Right renal pelvis (tissue), 4 donors: Measurements from ENCODE around the gene SPTLC2. TPM values are rescaled to one million over a fixed set of nuclear protein-coding genes. Genes with fewer than 3 reads are reported as not detected.
"Not testable (repeated sequence)": the region's sequence is repeated elsewhere in the genome, so short reads cannot be mapped to it uniquely, and the experiment has no call there.

Experiments used
- DNase-seq, 4 donors: peaks; one replicate each; pipeline ENCODE4 v3.0.0-alpha.2; 2013; ENCODE audit warnings: low read depth in 4 of 4, low spot score in 3 of 4, missing footprints in 1 of 4
- polyA plus RNA-seq, 4 donors: library from polyadenylated mRNA; unstranded; fragments of 120-200 nt; gene quantifications; one replicate each; pipeline ENCODE4 v1.2.1, GENCODE V29; 2013; ENCODE audit not compliant: insufficient read length in 4 of 4

SPTLC2 gene, protein sequence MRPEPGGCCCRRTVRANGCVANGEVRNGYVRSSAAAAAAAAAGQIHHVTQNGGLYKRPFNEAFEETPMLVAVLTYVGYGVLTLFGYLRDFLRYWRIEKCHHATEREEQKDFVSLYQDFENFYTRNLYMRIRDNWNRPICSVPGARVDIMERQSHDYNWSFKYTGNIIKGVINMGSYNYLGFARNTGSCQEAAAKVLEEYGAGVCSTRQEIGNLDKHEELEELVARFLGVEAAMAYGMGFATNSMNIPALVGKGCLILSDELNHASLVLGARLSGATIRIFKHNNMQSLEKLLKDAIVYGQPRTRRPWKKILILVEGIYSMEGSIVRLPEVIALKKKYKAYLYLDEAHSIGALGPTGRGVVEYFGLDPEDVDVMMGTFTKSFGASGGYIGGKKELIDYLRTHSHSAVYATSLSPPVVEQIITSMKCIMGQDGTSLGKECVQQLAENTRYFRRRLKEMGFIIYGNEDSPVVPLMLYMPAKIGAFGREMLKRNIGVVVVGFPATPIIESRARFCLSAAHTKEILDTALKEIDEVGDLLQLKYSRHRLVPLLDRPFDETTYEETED
- 10 to 100 TPM; 62.9 to 84.9 (median 79.4) TPM for polyA plus RNA-seq

- peak; percentile 90 to 99 (median 97) for DNase-seq
Observed at GRCh38 chr14:77616454-77617229, at the start of gene SPTLC2. Gene SPTLC2 (minus strand): TSS chr14:77616637. CDS start chr14:77616579, 58 bp downstream.

GRCh38 chr14:77663293-77663692 is 46.9 kb upstream of the SPTLC2 start:
- DNase-seq = no peak

DNA sequence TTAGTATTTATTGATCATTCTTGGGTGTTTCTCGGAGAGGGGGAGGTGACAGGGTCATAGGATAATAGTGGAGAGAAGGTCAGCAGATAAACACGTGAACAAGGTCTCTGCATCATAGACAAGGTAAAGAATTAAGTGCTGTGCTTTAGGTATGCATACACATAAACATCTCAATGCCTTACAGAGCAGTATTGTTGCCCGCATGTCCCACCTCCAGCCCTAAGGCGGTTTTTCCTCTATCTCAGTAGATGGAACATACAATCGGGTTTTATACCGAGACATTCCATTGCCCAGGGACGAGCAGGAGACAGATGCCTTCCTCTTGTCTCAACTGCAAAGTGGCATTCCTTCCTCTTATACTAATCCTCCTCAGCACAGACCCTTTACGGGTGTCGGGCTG is 45.1 kb upstream of the SPTLC2 start:
- DNase-seq = not testable (repeated sequence)

DNA sequence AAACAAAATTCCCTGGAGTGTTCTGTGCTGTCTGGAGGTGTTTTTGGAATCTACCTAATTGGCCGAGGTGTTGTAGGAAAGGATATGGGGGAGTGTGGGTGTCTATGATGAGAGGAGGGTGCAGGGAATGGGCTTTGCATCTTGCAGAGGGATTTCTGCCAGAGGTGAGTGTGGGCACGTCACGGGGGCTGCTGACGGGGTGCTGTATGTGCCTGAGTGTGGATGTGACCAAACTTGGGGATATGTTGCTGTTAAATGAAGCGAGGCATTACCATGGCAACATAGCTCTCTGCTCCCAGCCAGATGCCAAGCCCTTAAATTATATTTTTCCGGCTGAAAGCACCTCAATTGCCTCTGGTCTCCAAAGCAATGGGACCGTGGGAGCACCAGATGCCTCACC is 44.3 kb upstream of the SPTLC2 start:
- peak in 2 of 4 donors; percentile 43 to 44 for DNase-seq

DNA sequence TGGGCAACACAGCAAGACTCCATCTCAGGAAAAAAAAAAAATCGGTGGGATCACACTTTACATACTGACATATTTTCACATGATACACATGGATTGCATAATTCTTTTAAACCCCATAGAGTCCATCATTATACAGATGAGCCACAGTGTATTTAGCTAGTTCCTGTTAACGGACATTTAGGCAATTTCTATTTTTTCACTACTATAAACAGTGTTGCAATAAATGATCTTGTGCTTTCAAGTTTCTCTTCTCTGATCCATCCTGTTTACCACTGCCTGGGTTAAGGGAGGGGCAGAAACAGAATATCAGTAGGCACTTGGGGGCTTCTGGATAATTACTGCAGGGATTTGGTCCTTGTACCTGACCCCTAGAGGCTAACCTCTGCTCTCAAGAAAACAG is 43.4 kb upstream of the SPTLC2 start:
- DNase-seq = no peak

DNA sequence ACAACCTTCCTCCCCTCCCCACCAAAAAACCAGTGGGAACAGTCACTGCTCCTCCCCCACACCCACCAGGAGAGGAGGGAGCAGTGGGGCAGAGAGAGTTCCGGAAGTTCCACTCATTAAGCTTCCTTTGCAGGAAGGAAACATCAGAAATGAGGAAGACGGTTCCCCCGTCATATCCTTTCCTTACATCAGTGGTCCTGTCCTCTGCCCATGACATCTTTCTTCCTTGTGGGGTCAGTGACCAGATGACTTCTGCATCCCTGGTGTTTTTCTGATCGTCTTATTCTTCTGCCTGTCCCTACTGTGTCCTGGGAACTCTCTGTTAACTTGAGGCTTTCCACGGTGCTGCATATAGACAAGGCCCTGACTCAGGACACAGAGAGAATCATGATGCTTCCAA is 40.8 kb upstream of the SPTLC2 start:
- DNase-seq = no peak

DNA sequence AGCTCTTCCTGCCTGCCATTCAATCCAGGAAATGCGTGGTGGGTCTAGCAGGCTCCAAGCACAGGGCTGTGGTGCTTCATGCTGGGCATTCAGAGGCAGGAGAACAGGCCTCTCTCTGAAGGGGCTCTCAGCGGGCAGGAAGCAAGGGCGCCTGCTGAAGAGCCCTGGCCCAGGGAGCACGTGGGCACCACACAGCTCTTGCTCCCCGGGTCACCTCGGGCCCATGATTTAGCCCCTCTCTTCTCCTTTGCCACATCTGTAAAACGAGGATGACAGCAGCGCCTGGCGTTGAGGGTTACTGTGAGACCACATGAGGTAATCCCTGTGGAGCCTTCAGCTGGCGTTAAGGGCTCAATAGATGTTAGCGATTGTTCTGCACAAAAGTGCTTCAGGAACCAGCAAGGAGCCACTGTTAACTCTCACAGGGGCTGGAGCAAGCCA is 37.6 kb upstream of the SPTLC2 start:
- no peak for DNase-seq

DNA sequence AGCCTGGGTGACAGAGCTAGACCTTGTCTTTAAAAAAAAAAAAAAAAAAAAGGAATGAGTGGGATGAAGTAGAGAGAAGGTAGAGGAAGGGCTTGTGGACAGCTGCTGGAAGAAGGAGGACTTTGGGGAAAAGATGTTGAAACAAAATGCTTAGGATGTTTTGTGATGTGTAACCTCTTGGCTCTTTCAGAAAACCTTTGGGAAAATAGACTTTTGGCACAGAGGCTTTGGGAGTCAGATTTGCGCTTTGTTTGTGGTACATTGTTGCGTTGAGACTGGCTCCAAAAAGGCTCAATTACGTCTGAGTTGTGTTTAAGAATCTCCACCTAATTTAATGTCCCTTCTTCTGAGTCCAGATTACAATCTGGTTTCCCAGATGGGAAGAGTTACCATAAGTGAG is 32.9 kb upstream of the SPTLC2 start:
- no peak for DNase-seq

DNA sequence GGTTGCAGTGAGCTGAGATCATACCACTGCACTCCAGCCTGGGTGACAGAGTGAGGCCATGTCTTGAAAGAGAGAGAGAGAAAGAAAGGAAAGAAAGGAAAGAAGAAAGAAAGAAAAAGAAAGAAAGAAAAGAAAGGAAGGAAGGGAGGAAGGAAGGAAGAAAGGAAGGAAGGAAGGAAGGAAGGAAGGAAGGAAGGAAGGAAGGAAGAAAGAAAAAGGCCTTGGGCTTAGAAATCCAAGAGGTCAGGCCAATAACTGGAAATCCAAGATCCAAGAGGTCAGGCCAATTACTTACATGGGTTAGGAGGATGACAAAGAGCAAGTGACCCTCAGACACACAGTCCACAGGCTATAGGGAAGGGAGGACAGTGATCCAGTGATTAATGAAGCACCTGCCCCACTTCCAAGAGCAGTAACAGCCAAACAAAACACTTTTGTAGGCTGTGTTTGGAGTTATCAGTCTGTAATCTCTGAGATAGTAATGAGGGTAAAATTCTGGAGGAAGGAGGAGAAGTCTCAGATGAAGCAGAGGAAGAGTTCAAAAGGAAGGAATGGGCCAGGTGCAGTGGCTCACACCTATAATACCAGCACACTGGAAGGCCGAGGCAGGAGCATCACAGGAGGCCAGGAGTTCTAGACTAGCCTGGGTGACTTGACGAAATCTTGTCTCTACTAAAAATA is 32.2 kb upstream of the SPTLC2 start:
- DNase-seq = no peak

DNA sequence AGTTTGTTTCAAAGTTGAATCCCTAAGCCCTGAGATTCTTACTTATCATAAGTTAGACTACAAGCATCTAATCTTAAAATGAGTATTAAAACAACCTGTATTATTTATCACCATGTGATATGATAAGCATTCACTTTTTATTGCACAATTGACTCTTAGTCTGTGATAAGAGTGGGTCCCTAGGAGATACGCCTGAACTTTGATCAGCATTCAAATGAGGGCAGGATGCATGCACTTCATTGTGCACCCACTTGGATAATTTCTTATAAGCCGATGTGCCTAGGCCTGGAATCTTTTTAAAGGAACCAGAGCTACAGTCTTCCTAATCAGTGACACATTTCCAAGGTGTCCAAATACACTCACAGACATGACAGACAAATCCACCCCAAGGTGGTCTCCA is 31.4 kb upstream of the SPTLC2 start:
- no peak for DNase-seq

GRCh38 chr14:77646907-77647306 is 30.5 kb upstream of the SPTLC2 start:
- DNase-seq = no peak

DNA sequence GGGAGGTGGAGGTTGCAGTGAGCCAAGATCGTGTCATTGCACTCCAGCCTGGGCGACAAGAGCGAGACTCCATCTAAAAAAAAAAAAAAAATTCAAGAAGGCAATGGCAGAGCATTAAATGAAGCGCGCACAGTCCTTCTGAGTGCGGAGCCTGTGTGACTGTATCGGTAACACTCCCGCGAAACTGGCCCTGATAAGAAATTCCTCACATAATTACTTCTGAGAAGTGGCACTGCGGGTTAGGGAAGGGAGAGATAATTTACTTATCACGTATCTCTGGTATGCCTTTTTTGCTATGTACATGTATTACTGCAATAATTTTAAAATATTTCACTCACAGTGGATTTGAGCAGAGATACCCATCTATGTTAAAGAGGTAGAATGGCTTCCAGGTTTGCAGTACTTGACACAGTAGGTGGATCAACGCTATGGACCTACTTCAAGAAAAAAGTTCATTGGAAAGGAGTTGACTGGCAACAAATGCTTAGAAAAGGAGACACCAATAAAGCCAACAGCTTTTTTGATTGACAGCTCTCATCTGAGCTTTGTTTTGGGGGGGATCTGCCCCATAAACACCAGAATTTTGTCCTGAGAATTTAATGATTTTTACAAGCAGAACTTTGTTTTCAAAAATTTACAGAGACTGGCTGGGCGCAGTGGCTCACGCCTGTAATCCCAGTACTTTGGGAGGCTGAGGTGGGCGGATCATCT is 29.2 kb upstream of the SPTLC2 start:
- DNase-seq = no peak

DNA sequence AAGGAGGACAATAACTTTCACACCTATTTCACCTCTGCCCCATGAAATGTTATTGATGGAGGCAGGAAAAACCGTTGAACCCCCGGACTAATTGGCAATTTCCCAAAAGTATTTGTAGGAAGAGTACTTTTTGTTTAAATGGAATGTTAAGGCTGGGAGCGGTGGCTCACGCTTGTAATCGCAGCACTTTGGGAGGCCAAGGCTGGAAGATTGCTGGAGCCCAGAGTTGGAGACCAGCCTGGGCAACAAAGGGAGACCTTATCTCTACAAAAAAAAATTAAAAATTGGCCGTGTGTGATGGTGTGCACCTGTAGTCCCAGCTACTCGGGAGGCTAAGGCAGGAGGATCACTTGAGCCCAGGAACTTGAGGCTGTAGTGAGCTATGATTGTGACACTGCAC is 26.0 kb upstream of the SPTLC2 start:
- DNase-seq = no peak

- DNase-seq = peak in 1 of 4 donors; percentile 31
Observed at GRCh38 chr14:77641534-77642341, 25.3 kb upstream of the SPTLC2 start.

DNA sequence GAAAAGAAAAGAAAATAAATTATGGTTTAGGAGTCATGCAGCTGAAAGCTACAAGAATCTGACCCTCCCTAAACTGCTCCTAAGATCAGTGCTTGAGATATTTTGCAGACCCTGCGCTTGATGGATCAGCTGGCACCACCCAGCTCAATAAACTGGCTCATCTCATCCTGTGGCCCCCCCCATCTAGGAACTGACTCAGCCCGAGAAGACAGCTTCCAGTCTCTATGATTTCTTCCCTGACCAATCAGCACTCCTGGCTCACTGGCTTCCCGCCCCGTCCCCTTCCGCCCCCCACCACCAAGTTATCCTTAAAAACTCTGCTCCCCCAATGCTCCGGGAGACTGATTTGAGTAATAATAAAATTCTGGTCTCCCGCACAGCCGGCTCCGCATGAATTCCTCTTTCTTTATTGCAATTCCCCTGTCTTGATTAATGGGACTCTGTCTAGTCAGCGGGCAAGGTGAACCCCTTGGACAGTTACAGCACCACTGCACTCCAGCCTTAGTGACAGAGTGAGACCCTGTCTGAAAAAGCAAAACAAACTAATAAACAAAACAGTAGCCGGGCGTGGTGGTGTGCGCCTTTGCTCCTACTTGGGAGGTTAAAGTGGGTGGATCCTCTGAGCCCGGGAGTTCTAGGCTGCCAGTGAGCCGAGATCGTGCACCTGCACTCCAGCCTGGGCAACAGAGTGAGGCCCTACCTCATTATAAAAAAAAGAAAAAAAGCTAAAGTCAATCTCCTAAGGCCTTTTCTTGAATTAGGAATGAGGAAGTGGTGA is 24.5 kb upstream of the SPTLC2 start:
- DNase-seq = peak in 1 of 4 donors; percentile 21

GRCh38 chr14:77638771-77639171 is 22.3 kb upstream of the SPTLC2 start:
- DNase-seq = no peak

- DNase-seq = not testable (repeated sequence)
Observed at GRCh38 chr14:77635869-77636268, 19.4 kb upstream of the SPTLC2 start.

DNA sequence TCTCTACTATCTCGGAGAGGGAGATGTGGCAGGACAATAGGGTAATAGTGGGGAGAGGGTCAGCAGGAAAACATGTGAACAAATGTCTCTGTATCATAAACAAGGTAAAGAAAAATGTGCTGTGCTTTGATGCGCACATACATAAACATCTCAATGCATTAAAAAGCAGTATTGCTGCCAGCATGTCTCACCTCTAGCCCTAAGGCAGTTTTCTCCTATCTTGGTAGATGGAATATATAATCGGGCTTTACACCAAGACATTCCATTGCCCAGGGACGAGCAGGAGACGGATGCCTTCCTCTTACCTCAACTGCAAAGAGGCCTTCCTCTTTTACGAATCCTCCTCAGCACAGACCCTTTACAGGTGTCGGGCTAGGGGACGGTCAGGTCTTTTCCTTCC is 19.0 kb upstream of the SPTLC2 start:
- DNase-seq = not testable (repeated sequence)

DNA sequence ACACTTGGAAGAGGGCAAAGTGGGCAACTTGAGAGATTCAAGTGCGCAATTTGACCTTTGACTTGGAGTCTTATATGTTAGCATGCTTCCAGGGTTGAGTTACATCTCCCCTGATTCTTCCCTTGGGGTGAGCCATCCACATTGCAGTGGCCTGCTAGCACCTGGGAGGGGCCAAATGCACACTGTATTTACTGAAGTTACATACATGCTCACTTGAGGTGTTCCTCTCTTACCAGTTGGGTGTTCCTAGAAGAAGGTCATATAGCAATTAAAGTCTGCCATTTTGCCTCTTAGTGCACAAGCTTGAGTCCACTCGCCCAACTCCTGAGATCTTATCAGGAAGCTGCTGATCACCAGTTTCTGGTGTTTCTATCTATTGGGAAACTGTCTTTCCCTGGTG is 13.7 kb upstream of the SPTLC2 start:
- no peak for DNase-seq
